ENCODE results near the gene PDE4D. TPM values are rescaled to one million over a fixed set of nuclear protein-coding genes. Genes with fewer than 3 reads are reported as not detected.

The PDE4D gene
- total RNA-seq, 1 experiment from 2014 or later = 3.3 TPM

- Mint-ChIP-seq H3K27ac (no peak overlapping the region), H3K4me1 (peaks cover 16% of the 10 kb centered on the region), H3K36me3 (peaks cover 2% of the 10 kb centered on the region), H3K27me3 (ENCODE audit: low read depth) (no peaks in the 10 kb centered on the region), H3K9me3 (peaks cover 5% of the 10 kb centered on the region), H3K4me3 (no peak overlapping the region)
- ATAC-seq = no peak
- DNase-seq (ENCODE audit: low spot score) = no peak
- POLR2A ChIA-PET = no interaction called here
- CTCF ChIA-PET = interaction anchor here (1.3 to 2.8 kb wide), 7 partner anchors 15 to 476 kb away, joined by 3 to 55 read pairs (median 8); no protein-coding TSS in a partner anchor
- TF ChIP-seq, protein P1, sequence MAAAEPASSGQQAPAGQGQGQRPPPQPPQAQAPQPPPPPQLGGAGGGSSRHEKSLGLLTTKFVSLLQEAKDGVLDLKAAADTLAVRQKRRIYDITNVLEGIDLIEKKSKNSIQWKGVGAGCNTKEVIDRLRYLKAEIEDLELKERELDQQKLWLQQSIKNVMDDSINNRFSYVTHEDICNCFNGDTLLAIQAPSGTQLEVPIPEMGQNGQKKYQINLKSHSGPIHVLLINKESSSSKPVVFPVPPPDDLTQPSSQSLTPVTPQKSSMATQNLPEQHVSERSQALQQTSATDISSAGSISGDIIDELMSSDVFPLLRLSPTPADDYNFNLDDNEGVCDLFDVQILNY (CRISPR knock-in tag; IDR thresholded peaks at IDR 0.05) = no peak
- TF ChIP-seq SMAD4 (CRISPR knock-in tag; IDR thresholded peaks at IDR 0.05) = no peak
- TF ChIP-seq JUN (CRISPR knock-in tag; IDR thresholded peaks at IDR 0.05) = no peak
- TF ChIP-seq CBFB (CRISPR knock-in tag; IDR thresholded peaks at IDR 0.05; ENCODE audit: low read depth) = no peak
- no peak for TF ChIP-seq ZNF317 (CRISPR knock-in tag; IDR thresholded peaks at IDR 0.05; ENCODE audit: borderline replicate concordance, low read depth)
- TF ChIP-seq TCF7 (CRISPR knock-in tag; IDR thresholded peaks at IDR 0.05; ENCODE audit: low read depth) = no peak
- no peak for TF ChIP-seq EMX1 (CRISPR knock-in tag; IDR thresholded peaks at IDR 0.05)
- TF ChIP-seq ZNF396 (CRISPR knock-in tag; IDR thresholded peaks at IDR 0.05; ENCODE audit: borderline replicate concordance) = no peak
- TF ChIP-seq, protein P2, sequence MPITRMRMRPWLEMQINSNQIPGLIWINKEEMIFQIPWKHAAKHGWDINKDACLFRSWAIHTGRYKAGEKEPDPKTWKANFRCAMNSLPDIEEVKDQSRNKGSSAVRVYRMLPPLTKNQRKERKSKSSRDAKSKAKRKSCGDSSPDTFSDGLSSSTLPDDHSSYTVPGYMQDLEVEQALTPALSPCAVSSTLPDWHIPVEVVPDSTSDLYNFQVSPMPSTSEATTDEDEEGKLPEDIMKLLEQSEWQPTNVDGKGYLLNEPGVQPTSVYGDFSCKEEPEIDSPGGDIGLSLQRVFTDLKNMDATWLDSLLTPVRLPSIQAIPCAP (CRISPR knock-in tag; IDR thresholded peaks at IDR 0.05) = no peak
- no peak for TF ChIP-seq PRDM15 (CRISPR knock-in tag; IDR thresholded peaks at IDR 0.05)
- TF ChIP-seq ZBTB43 (CRISPR knock-in tag; IDR thresholded peaks at IDR 0.05) = no peak
- TF ChIP-seq CREB1 (CRISPR knock-in tag; IDR thresholded peaks at IDR 0.05) = no peak
- no peak for TF ChIP-seq ZNF263 (CRISPR knock-in tag; IDR thresholded peaks at IDR 0.05; ENCODE audit: low read depth)
Observed at GRCh38 chr5:59189472-59190244, 703.9 kb downstream of the PDE4D start.

GRCh38 chr5:59188419-59189225 is 704.9 kb downstream of the PDE4D start:
- Mint-ChIP-seq H3K36me3 (no peaks in the 10 kb centered on the region), H3K9me3 (no peaks in the 10 kb centered on the region), H3K4me3 (peak overlapping the region; percentile 32), H3K27me3 (ENCODE audit: low read depth) (no peaks in the 10 kb centered on the region), H3K27ac (no peak overlapping the region), H3K4me1 (peaks cover 19% of the 10 kb centered on the region)
- TF ChIP-seq MAX (CRISPR knock-in tag; IDR thresholded peaks at IDR 0.05) (no peak), CTCF (IDR thresholded peaks at IDR 0.05) (peak; percentile 74)
- DNase-seq (ENCODE audit: low spot score) (peak; percentile 63), ATAC-seq (peak; percentile 78)
- ChIA-PET CTCF (interaction anchor here (0.5 to 2.8 kb wide), 41 partner anchors 10 to 612 kb away, joined by 3 to 55 read pairs (median 5); no protein-coding TSS in a partner anchor), POLR2A (no interaction called here)
